Lower leg skin (tissue), 4 donors: ENCODE results near the gene RAD1. TPM values are rescaled to one million over a fixed set of nuclear protein-coding genes. Genes with fewer than 3 reads are reported as not detected.

Source experiments
- DNase-seq, 2 donors: peaks; one replicate each; pipeline ENCODE4 v3.0.0-alpha.2; 2019; ENCODE audit warnings: low spot score in 2 of 2
- H3K4me3 ChIP-seq: fragments of 200-600 bp; sonication (generic); 2 replicates; pipeline ENCODE4 v1.5.1; 2017; ENCODE audit warnings: mild to moderate bottlenecking, low read depth; ENCODE audit not compliant: poor library complexity, severe bottlenecking
- POLR2A ChIP-seq, 2 donors: fragments of 450-650 bp; IDR thresholded peaks; one replicate each; pipeline ENCODE4 v1.6.1; 2016 to 2017; ENCODE audit warnings: antibody characterized with exemption in 2 of 2, mild to moderate bottlenecking in 1 of 2, moderate library complexity in 1 of 2
- WGBS, 2 donors: methylation state at CpG; one replicate each; pipeline ENCODE4 v1.1.5; 2018; 5-methylcytosine and 5-hydroxymethylcytosine counted together
- intact Hi-C: fragments of 100-400 bp; cut with DNase I; formaldehyde crosslinking; loops from one replicate; pipeline ENCODE4 v1.15.0; 2023; ENCODE audit warnings: low total_unique reads
- total RNA-seq, 4 donors: library from RNA; depleted of rRNA; stranded (reverse); fragments of >200 nt; gene quantifications; one replicate each; pipeline ENCODE4 v1.1.0, GENCODE V29; 2016
- TF ChIP-seq, protein P1 (sequence below), 3 donors: fragments of 450-650 bp; IDR thresholded peaks; one replicate each; pipeline ENCODE4 v1.5.1; 2016; ENCODE audit warnings: antibody characterized with exemption in 3 of 3, mild to moderate bottlenecking in 3 of 3, moderate library complexity in 2 of 3

Gene RAD1
- total RNA-seq, 4 donors from 2014 or later, result 10.6 to 27.0 (median 14.6) TPM

DNA sequence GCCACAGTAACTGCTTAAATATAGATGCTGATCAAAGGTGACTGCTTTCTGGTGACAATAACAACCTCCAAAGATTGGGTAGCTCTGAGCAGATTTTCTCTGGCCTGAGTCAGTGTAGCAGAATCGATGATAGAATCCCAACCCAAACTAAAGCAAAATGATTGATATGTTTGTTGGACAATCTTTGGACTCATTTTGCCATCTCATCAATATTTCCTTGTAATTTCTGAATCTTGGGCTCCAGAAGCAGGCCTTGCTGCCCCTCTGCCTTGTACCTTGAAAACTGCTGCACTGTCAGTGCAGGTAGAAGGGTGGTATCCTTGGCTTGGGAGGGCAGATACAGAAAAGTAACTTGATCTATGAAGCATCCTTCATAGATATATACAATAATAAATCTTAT lies 57.4 kb downstream of the RAD1 start:
- TF ChIP-seq, protein P1, sequence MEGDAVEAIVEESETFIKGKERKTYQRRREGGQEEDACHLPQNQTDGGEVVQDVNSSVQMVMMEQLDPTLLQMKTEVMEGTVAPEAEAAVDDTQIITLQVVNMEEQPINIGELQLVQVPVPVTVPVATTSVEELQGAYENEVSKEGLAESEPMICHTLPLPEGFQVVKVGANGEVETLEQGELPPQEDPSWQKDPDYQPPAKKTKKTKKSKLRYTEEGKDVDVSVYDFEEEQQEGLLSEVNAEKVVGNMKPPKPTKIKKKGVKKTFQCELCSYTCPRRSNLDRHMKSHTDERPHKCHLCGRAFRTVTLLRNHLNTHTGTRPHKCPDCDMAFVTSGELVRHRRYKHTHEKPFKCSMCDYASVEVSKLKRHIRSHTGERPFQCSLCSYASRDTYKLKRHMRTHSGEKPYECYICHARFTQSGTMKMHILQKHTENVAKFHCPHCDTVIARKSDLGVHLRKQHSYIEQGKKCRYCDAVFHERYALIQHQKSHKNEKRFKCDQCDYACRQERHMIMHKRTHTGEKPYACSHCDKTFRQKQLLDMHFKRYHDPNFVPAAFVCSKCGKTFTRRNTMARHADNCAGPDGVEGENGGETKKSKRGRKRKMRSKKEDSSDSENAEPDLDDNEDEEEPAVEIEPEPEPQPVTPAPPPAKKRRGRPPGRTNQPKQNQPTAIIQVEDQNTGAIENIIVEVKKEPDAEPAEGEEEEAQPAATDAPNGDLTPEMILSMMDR (IDR thresholded peaks at IDR 0.05), result no peak
- no peak for TF ChIP-seq POLR2A (IDR thresholded peaks at IDR 0.05)
- intact Hi-C loops, result no loop called here
- H3K4me3 ChIP-seq, result no peak overlapping the region
- WGBS, 2 donors, result 90 to 95% methylated on average over 1 of the region's 1 CpG
- no peak for DNase-seq

DNA sequence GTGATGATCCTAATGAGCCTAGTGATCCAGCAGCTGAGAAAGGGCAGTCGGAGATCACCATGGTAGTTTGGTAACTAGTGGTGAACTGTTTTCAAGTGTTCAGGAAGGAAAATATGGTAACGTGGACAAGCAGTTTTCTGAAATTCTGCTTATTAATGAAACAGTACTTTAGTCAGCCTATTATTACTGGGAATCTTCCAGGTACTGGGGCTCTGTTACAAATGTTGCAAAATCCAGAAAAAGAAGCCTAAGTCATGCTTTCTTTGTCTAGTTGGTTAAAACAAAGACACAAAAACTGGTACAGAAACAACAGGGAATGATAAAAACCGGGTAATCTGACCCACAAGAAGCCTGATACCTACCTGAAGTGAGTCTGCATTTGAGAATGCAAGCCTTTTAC lies 58.1 kb downstream of the RAD1 start:
- no peak for TF ChIP-seq POLR2A (IDR thresholded peaks at IDR 0.05)
- TF ChIP-seq, protein P1 (IDR thresholded peaks at IDR 0.05), result no peak
- intact Hi-C loops, result no loop called here
- H3K4me3 ChIP-seq, result no peak overlapping the region
- WGBS, 2 donors, result 80 to 83% methylated on average over 3 of the region's 3 CpGs
- DNase-seq, result no peak

Other genes starting within 250 kb of the RAD1 start
- 1 to 10 TPM in 2 of 4 donors, under 1 TPM in 2; 0.38 to 3.2 (median 0.94) TPM for gene TTC23L, start 76.3 kb downstream of the RAD1 start, total RNA-seq
- 10 to 100 TPM; 13.4 to 23.7 (median 20.3) TPM for gene BRIX1, start 207 bp upstream of the RAD1 start, total RNA-seq
- 10 to 100 TPM; 18.3 to 41.6 (median 31.8) TPM for gene DNAJC21, start 14.1 kb upstream of the RAD1 start, total RNA-seq
- gene AGXT2, start 132.4 kb upstream of the RAD1 start, total RNA-seq, result not detected